BLaER1 (cell line): Measurements from ENCODE around the gene ABO.
"Not testable (repeated sequence)": the region's sequence is repeated elsewhere in the genome, so short reads cannot be mapped to it uniquely, and the experiment has no call there.

Source experiments
- H3K27ac ChIP-seq: shearing (Covaris generic); formaldehyde crosslinking; 2 replicates; pipeline ENCODE4 v1.8.1; 2022
- H3K27me3 ChIP-seq: shearing (Covaris generic); formaldehyde crosslinking; 2 replicates; pipeline ENCODE4 v1.8.1; 2022
- H3K36me3 ChIP-seq: shearing (Covaris generic); formaldehyde crosslinking; 2 replicates; pipeline ENCODE4 v1.8.1; 2022
- H3K4me1 ChIP-seq: shearing (Covaris generic); formaldehyde crosslinking; 2 replicates; pipeline ENCODE4 v1.8.1; 2022
- H3K4me2 ChIP-seq: shearing (Covaris generic); formaldehyde crosslinking; 2 replicates; pipeline ENCODE4 v1.8.1; 2022
- H3K4me3 ChIP-seq: shearing (Covaris generic); formaldehyde crosslinking; 2 replicates; pipeline ENCODE4 v1.8.1; 2022
- H3K9ac ChIP-seq: shearing (Covaris generic); formaldehyde crosslinking; 2 replicates; pipeline ENCODE4 v1.8.1; 2022
- H3K9me3 ChIP-seq: shearing (Covaris generic); formaldehyde crosslinking; 2 replicates; pipeline ENCODE4 v1.8.1; 2022
- H4K20me1 ChIP-seq: shearing (Covaris generic); formaldehyde crosslinking; 2 replicates; pipeline ENCODE4 v1.8.1; 2022
- Cebpa-rat ChIP-seq: shearing (Covaris generic); IDR thresholded peaks from 2 replicates; pipeline ENCODE4 v1.8.1; 2022

Gene ABO

GRCh38 chr9:133256686-133257091 is 18.3 kb downstream of the ABO start:
- H3K27ac ChIP-seq, result no peak overlapping the region; the same call in 1 of the 2 replicates
- H4K20me1 ChIP-seq, result no peaks in the 10 kb centered on the region
- H3K4me2 ChIP-seq, result no peak overlapping the region; the same call in 1 of the 2 replicates
- no peak overlapping the region for H3K4me3 ChIP-seq
- no peaks in the 10 kb centered on the region for H3K27me3 ChIP-seq
- TF ChIP-seq Cebpa-rat, result no peak
- no peak overlapping the region for H3K9ac ChIP-seq
- peaks cover 7% of the 10 kb centered on the region for H3K9me3 ChIP-seq
- H3K36me3 ChIP-seq, result no peaks in the 10 kb centered on the region
- peaks cover 17% of the 10 kb centered on the region for H3K4me1 ChIP-seq

GRCh38 chr9:133256136-133256461 is 18.9 kb downstream of the ABO start:
- Histone ChIP-seq H3K36me3 (no peaks in the 10 kb centered on the region), H3K4me2 (no peak overlapping the region), H3K4me3 (no peak overlapping the region), H3K9ac (no peak overlapping the region), H3K27me3 (no peaks in the 10 kb centered on the region), H3K27ac (no peak overlapping the region), H3K9me3 (peaks cover 7% of the 10 kb centered on the region), H3K4me1 (peaks cover 18% of the 10 kb centered on the region), H4K20me1 (no peaks in the 10 kb centered on the region)
- no peak for TF ChIP-seq Cebpa-rat

GRCh38 chr9:133255371-133256135 is 19.4 kb downstream of the ABO start:
- peaks cover 7% of the 10 kb centered on the region for H3K9me3 ChIP-seq
- H3K9ac ChIP-seq, result no peak overlapping the region
- peaks cover 18% of the 10 kb centered on the region for H3K4me1 ChIP-seq
- no peaks in the 10 kb centered on the region for H3K36me3 ChIP-seq
- no peak for TF ChIP-seq Cebpa-rat
- no peak overlapping the region for H3K4me3 ChIP-seq
- no peaks in the 10 kb centered on the region for H3K27me3 ChIP-seq
- H3K27ac ChIP-seq, result no peak overlapping the region
- H4K20me1 ChIP-seq, result no peaks in the 10 kb centered on the region
- H3K4me2 ChIP-seq, result no peak overlapping the region

- Histone ChIP-seq H3K27ac (no peak overlapping the region), H3K4me3 (no peak overlapping the region), H3K36me3 (no peaks in the 10 kb centered on the region), H4K20me1 (no peaks in the 10 kb centered on the region), H3K9ac (no peak overlapping the region), H3K4me2 (no peak overlapping the region), H3K9me3 (peaks cover 7% of the 10 kb centered on the region), H3K4me1 (peaks cover 18% of the 10 kb centered on the region), H3K27me3 (no peaks in the 10 kb centered on the region)
- no peak for TF ChIP-seq Cebpa-rat
Measured at GRCh38 chr9:133254471-133254870, 20.5 kb downstream of the ABO start.

- Histone ChIP-seq H3K4me1 (peaks cover 18% of the 10 kb centered on the region), H3K4me3 (no peak overlapping the region), H4K20me1 (no peaks in the 10 kb centered on the region), H3K27me3 (no peaks in the 10 kb centered on the region), H3K9me3 (peaks cover 7% of the 10 kb centered on the region), H3K4me2 (no peak overlapping the region), H3K27ac (no peak overlapping the region), H3K36me3 (no peaks in the 10 kb centered on the region), H3K9ac (no peak overlapping the region)
- no peak for TF ChIP-seq Cebpa-rat
Measured at GRCh38 chr9:133253268-133253667, 21.7 kb downstream of the ABO start.

GRCh38 chr9:133252301-133253020 is 22.5 kb downstream of the ABO start:
- Histone ChIP-seq H3K27ac (no peak overlapping the region), H3K4me3 (no peak overlapping the region), H3K9ac (no peak overlapping the region), H3K36me3 (no peaks in the 10 kb centered on the region), H3K4me2 (peak overlapping the region; percentile 17; the same call in 1 of the 2 replicates), H3K4me1 (peaks cover 18% of the 10 kb centered on the region), H3K27me3 (no peaks in the 10 kb centered on the region), H4K20me1 (no peaks in the 10 kb centered on the region), H3K9me3 (peaks cover 7% of the 10 kb centered on the region)
- no peak for TF ChIP-seq Cebpa-rat

GRCh38 chr9:133251773-133252172 is 23.2 kb downstream of the ABO start:
- no peak overlapping the region for H3K9ac ChIP-seq
- H3K36me3 ChIP-seq, result no peaks in the 10 kb centered on the region
- no peaks in the 10 kb centered on the region for H3K27me3 ChIP-seq
- peak overlapping the region; percentile 17; the same call in 1 of the 2 replicates for H3K4me2 ChIP-seq
- peaks cover 12% of the 10 kb centered on the region for H3K4me1 ChIP-seq
- H3K4me3 ChIP-seq, result no peak overlapping the region
- no peak overlapping the region for H3K27ac ChIP-seq
- H4K20me1 ChIP-seq, result no peaks in the 10 kb centered on the region
- TF ChIP-seq Cebpa-rat, result no peak
- peaks cover 7% of the 10 kb centered on the region for H3K9me3 ChIP-seq

- not testable (repeated sequence) for H4K20me1 ChIP-seq, H3K36me3 ChIP-seq, H3K9me3 ChIP-seq, H3K9ac ChIP-seq, H3K4me3 ChIP-seq, H3K27me3 ChIP-seq, H3K27ac ChIP-seq, H3K4me2 ChIP-seq
- H3K4me1 ChIP-seq, result peaks cover 11% of the 10 kb centered on the region
Measured at GRCh38 chr9:133251221-133251620, 23.8 kb downstream of the ABO start.

- Histone ChIP-seq H3K9ac (no peak overlapping the region), H3K4me3 (no peak overlapping the region), H3K27ac (no peak overlapping the region), H3K4me2 (no peak overlapping the region), H3K36me3 (no peaks in the 10 kb centered on the region), H3K4me1 (peaks cover 11% of the 10 kb centered on the region), H3K9me3 (peaks cover 7% of the 10 kb centered on the region), H4K20me1 (no peaks in the 10 kb centered on the region), H3K27me3 (no peaks in the 10 kb centered on the region)
- no peak for TF ChIP-seq Cebpa-rat
Measured at GRCh38 chr9:133250741-133251170, 24.2 kb downstream of the ABO start.

GRCh38 chr9:133249337-133249736 is 25.7 kb downstream of the ABO start:
- Histone ChIP-seq H4K20me1 (no peaks in the 10 kb centered on the region), H3K9me3 (peaks cover 6% of the 10 kb centered on the region), H3K27ac (no peak overlapping the region), H3K4me3 (no peak overlapping the region), H3K9ac (no peak overlapping the region), H3K4me1 (peaks cover 11% of the 10 kb centered on the region), H3K27me3 (no peaks in the 10 kb centered on the region), H3K36me3 (no peaks in the 10 kb centered on the region), H3K4me2 (no peak overlapping the region)
- TF ChIP-seq Cebpa-rat, result no peak
